Measurements from ENCODE around the gene SLCO4A1. TPM values are rescaled to one million over a fixed set of nuclear protein-coding genes. Genes with fewer than 3 reads are reported as not detected.

Gene SLCO4A1
- total and polyA plus RNA-seq, 9 of the 15 experiments (the other 6 are each of a cell fraction or from before 2014, with no cell fraction given) = 1.6 to 21.9 (median 12.8) TPM

GRCh38 chr20:62717933-62718332 lies 75.6 kb downstream of the SLCO4A1 start:
- H3K4me2 ChIP-seq (ENCODE audit: insufficient read depth, low read length) = 0 out of 2 replicates have a peak overlapping the region, but pooled peaks have one; percentile 1
- 0 out of 4 replicates have a peak overlapping the region, but pooled peaks of 1 of the 2 experiments have one; percentile 31 for H3K9ac ChIP-seq (ENCODE audit: insufficient read depth in 1 of 2, low read depth in 2 of 2, low read length in 2 of 2)
- intact Hi-C loops (cut with micrococcal nuclease) = no loop called here
- no peak overlapping the region for H2AFZ ChIP-seq (ENCODE audit: low read depth, low read length)
- no peaks in the 10 kb centered on the region for H3K36me3 ChIP-seq (ENCODE audit: control insufficient read depth, insufficient read depth, low read length)
- WGBS (ENCODE audit: insufficient coverage, low coverage, missing lambda C conversion rate) = 2% methylated on average over 18 of the region's 18 CpGs
- ChIA-PET POLR2A (interaction anchor here (0.5 to 1.9 kb wide), 3 partner anchors 11 to 453 kb away, joined by 3 to 5 read pairs (median 4); no protein-coding TSS in a partner anchor), CTCF (ENCODE audit: low intra/inter-chr PET ratio) (no interaction called here)
- in situ Hi-C loops (cut with MboI) = no loop called here
- H3K27ac ChIP-seq (ENCODE audit: extremely low read depth, low read depth, low read length) = no peak overlapping the region
- peak; percentile 67; the same call in 2 of the 3 replicates for ATAC-seq
- no peaks in the 10 kb centered on the region for H4K20me1 ChIP-seq (replicated peaks; ENCODE audit: control insufficient read depth, insufficient read depth, low read length)
- peaks cover 0 to 16% of the 10 kb centered on the region in 2 experiments; a peak in 3 of 5 replicates for H3K4me1 ChIP-seq (replicated peaks in 1 of 2; ENCODE audit: control insufficient read depth in 2 of 2, insufficient read depth in 2 of 2, low read length in 2 of 2)
- H3K79me2 ChIP-seq (ENCODE audit: control insufficient read depth, insufficient read depth, low read length) = no peaks in the 10 kb centered on the region
- H3K27me3 ChIP-seq (ENCODE audit: control insufficient read depth in 2 of 2, insufficient read depth in 2 of 2, low read length in 2 of 2) = peaks cover 35 to 51% of the 10 kb centered on the region in 2 experiments
- 0 out of 2 replicates have a peak, but pooled peaks cover 2% of the 10 kb centered on the region for H3K9me3 ChIP-seq (replicated peaks; ENCODE audit: control insufficient read depth, insufficient read depth, low read depth, low read length)
- no peaks in the 10 kb centered on the region for H3K9me1 ChIP-seq (ENCODE audit: control insufficient read depth, insufficient read depth, low read length)
- DNase-seq (ENCODE audit: extremely low read depth in 1 of 4, low spot score in 3 of 4) = peak in 2 of 4 experiments; percentile 45 to 48
- H3K4me3 ChIP-seq = no peak overlapping the region
- peak; percentile 35 for FAIRE-seq
- BruUV-seq (replicated peaks) = no TSS peak
- TF ChIP-seq, protein P1, sequence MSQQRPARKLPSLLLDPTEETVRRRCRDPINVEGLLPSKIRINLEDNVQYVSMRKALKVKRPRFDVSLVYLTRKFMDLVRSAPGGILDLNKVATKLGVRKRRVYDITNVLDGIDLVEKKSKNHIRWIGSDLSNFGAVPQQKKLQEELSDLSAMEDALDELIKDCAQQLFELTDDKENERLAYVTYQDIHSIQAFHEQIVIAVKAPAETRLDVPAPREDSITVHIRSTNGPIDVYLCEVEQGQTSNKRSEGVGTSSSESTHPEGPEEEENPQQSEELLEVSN (IDR thresholded peaks at IDR 0.05; ENCODE audit: borderline replicate concordance in 1 of 2, extremely low read depth in 1 of 2, insufficient read depth in 1 of 2, insufficient read length in 1 of 2, low read depth in 1 of 2, low read length in 1 of 2, poor library complexity in 1 of 2, severe bottlenecking in 1 of 2) = peak in 1 of 2 experiments; percentile 15
- no peak for TF ChIP-seq FOXA3 (CRISPR knock-in tag; conservative IDR thresholded peaks at IDR 0.05 in 1 of 2, IDR thresholded peaks at IDR 0.05 in 1 of 2)
- TF ChIP-seq, protein P2, sequence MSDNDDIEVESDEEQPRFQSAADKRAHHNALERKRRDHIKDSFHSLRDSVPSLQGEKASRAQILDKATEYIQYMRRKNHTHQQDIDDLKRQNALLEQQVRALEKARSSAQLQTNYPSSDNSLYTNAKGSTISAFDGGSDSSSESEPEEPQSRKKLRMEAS (CRISPR knock-in tag; IDR thresholded peaks at IDR 0.05) = peak; percentile 45
- no peak for TF ChIP-seq E2F8 (IDR thresholded peaks at IDR 0.05; ENCODE audit: low read depth, partially characterized antibody)
- TF ChIP-seq, protein P3, sequence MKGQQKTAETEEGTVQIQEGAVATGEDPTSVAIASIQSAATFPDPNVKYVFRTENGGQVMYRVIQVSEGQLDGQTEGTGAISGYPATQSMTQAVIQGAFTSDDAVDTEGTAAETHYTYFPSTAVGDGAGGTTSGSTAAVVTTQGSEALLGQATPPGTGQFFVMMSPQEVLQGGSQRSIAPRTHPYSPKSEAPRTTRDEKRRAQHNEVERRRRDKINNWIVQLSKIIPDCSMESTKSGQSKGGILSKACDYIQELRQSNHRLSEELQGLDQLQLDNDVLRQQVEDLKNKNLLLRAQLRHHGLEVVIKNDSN (CRISPR knock-in tag; IDR thresholded peaks at IDR 0.05) = peak; percentile 89
- TF ChIP-seq CLOCK (CRISPR knock-in tag; IDR thresholded peaks at IDR 0.05; ENCODE audit: borderline replicate concordance) = no peak
- TF ChIP-seq, protein P4, sequence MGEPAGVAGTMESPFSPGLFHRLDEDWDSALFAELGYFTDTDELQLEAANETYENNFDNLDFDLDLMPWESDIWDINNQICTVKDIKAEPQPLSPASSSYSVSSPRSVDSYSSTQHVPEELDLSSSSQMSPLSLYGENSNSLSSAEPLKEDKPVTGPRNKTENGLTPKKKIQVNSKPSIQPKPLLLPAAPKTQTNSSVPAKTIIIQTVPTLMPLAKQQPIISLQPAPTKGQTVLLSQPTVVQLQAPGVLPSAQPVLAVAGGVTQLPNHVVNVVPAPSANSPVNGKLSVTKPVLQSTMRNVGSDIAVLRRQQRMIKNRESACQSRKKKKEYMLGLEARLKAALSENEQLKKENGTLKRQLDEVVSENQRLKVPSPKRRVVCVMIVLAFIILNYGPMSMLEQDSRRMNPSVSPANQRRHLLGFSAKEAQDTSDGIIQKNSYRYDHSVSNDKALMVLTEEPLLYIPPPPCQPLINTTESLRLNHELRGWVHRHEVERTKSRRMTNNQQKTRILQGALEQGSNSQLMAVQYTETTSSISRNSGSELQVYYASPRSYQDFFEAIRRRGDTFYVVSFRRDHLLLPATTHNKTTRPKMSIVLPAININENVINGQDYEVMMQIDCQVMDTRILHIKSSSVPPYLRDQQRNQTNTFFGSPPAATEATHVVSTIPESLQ (CRISPR knock-in tag; IDR thresholded peaks at IDR 0.05) = no peak
- TF ChIP-seq CBFA2T3 (IDR thresholded peaks at IDR 0.05) = no peak
- TF ChIP-seq CXXC5 (CRISPR knock-in tag; IDR thresholded peaks at IDR 0.05) = no peak
- TF ChIP-seq NCOR1 (IDR thresholded peaks at IDR 0.05) = no peak
- no peak for TF ChIP-seq TAF7 (tag; IDR thresholded peaks at IDR 0.05)

Data from K562 (cell line).